ENCODE measurements around the gene IL24. TPM values are rescaled to one million over a fixed set of nuclear protein-coding genes. Genes with fewer than 3 reads are reported as not detected.

Gene IL24
- total RNA-seq, 4 donors from 2014 or later: not detected

- no peak for TF ChIP-seq POLR2A (IDR thresholded peaks at IDR 0.05)
- TF ChIP-seq CTCF (IDR thresholded peaks at IDR 0.05): no peak
- 79 to 82% methylated on average over 3 of the region's 3 CpGs for WGBS, 2 donors
Measured at GRCh38 chr1:206854401-206855129, 42.7 kb upstream of the IL24 start.

GRCh38 chr1:206855859-206856258 is 41.4 kb upstream of the IL24 start:
- Histone ChIP-seq H3K9me3 (peaks cover 0 to 9% (median 0%) of the 10 kb centered on the region in 3 donors), H3K4me3 (no peak overlapping the region), H3K27ac (no peak overlapping the region), H3K36me3 (no peaks in the 10 kb centered on the region), H3K4me1 (peaks cover 0 to 10% (median 0%) of the 10 kb centered on the region in 3 donors), H3K27me3 (peaks cover 0 to 14% (median 0%) of the 10 kb centered on the region in 4 donors)
- 89 to 92% methylated on average over 2 of the region's 2 CpGs for WGBS, 2 donors
- TF ChIP-seq CTCF (IDR thresholded peaks at IDR 0.05) (no peak), POLR2A (IDR thresholded peaks at IDR 0.05) (no peak)
- intact Hi-C loops (cut with DNase I): no loop called here
- DNase-seq: no peak

More at GRCh38 chr1:206854401-206855129, 42.7 kb upstream of the IL24 start:
- H3K27me3 ChIP-seq: peaks cover 0 to 7% (median 0%) of the 10 kb centered on the region in 4 donors
- H3K36me3 ChIP-seq: no peaks in the 10 kb centered on the region
- peaks cover 0 to 9% (median 0%) of the 10 kb centered on the region in 3 donors for H3K9me3 ChIP-seq
- intact Hi-C loops (cut with DNase I): no loop called here
- H3K27ac ChIP-seq: no peak overlapping the region
- DNase-seq: no peak
- no peak overlapping the region for H3K4me3 ChIP-seq
- peaks cover 0 to 10% (median 0%) of the 10 kb centered on the region in 3 donors for H3K4me1 ChIP-seq

- intact Hi-C loops (cut with DNase I): no loop called here
- H3K36me3 ChIP-seq: no peaks in the 10 kb centered on the region
- H3K4me3 ChIP-seq: no peak overlapping the region
- no peak overlapping the region for H3K27ac ChIP-seq
- no peak for TF ChIP-seq POLR2A (IDR thresholded peaks at IDR 0.05)
- TF ChIP-seq CTCF (IDR thresholded peaks at IDR 0.05): peak in 3 of 6 experiments; percentile 7 to 32 (median 17)
- peaks cover 0 to 10% (median 0%) of the 10 kb centered on the region in 3 donors for H3K4me1 ChIP-seq
- no peak for DNase-seq
- peaks cover 0 to 9% (median 0%) of the 10 kb centered on the region in 3 donors for H3K9me3 ChIP-seq
- 77 to 79% methylated on average over 2 to 5 of the region's 5 CpGs for WGBS, 2 donors
- peaks cover 0 to 25% (median 0%) of the 10 kb centered on the region in 4 donors for H3K27me3 ChIP-seq
Measured at GRCh38 chr1:206856674-206857464, 40.4 kb upstream of the IL24 start.

GRCh38 chr1:206859082-206859521 is 38.1 kb upstream of the IL24 start:
- no peak for DNase-seq
- Histone ChIP-seq H3K9me3 (no peaks in the 10 kb centered on the region), H3K4me1 (peaks cover 0 to 10% (median 0%) of the 10 kb centered on the region in 3 donors), H3K4me3 (no peak overlapping the region), H3K27ac (peak overlapping the region in 2 of 4 donors; percentile 17 to 36), H3K27me3 (peaks cover 0 to 33% (median 0%) of the 10 kb centered on the region in 4 donors), H3K36me3 (no peaks in the 10 kb centered on the region)
- WGBS, 2 donors: 45 to 68% methylated on average over 5 of the region's 5 CpGs
- TF ChIP-seq POLR2A (IDR thresholded peaks at IDR 0.05) (no peak), CTCF (IDR thresholded peaks at IDR 0.05) (no peak)
- intact Hi-C loops (cut with DNase I): no loop called here

- Histone ChIP-seq H3K27me3 (peaks cover 0 to 33% (median 0%) of the 10 kb centered on the region in 4 donors), H3K4me1 (peaks cover 0 to 15% (median under 1%) of the 10 kb centered on the region in 3 donors), H3K27ac (no peak overlapping the region), H3K4me3 (no peak overlapping the region), H3K36me3 (no peaks in the 10 kb centered on the region), H3K9me3 (no peaks in the 10 kb centered on the region)
- WGBS, 2 donors: 85 to 86% methylated on average over 4 of the region's 4 CpGs
- TF ChIP-seq POLR2A (IDR thresholded peaks at IDR 0.05) (no peak), CTCF (IDR thresholded peaks at IDR 0.05) (no peak)
- intact Hi-C loops (cut with DNase I): no loop called here
- DNase-seq: no peak
Measured at GRCh38 chr1:206860165-206860564, 37.1 kb upstream of the IL24 start.
